KOPT-K1 (cell line): ENCODE results near the gene AGBL1.

Experiments used
- H3K27ac ChIP-seq: fragments of 200-600 bp; sonication (generic); 2 replicates; pipeline ENCODE4 v1.5.1; 2016; ENCODE audit warnings: antibody characterized with exemption, mild to moderate bottlenecking, low read depth, low read length; ENCODE audit not compliant: poor library complexity, severe bottlenecking
- H3K36me3 ChIP-seq: fragments of 200-600 bp; sonication (generic); 2 replicates; pipeline ENCODE4 v1.5.1; 2017; ENCODE audit warnings: antibody characterized with exemption, mild to moderate bottlenecking, low read length, moderate library complexity; ENCODE audit not compliant: insufficient read depth
- H3K9me3 ChIP-seq: fragments of 200-600 bp; sonication (generic); 2 replicates; pipeline ENCODE4 v1.5.1; 2017; ENCODE audit warnings: antibody characterized with exemption, low read length, mild to moderate bottlenecking; ENCODE audit not compliant: insufficient read depth, poor library complexity, severe bottlenecking

AGBL1 gene

DNA sequence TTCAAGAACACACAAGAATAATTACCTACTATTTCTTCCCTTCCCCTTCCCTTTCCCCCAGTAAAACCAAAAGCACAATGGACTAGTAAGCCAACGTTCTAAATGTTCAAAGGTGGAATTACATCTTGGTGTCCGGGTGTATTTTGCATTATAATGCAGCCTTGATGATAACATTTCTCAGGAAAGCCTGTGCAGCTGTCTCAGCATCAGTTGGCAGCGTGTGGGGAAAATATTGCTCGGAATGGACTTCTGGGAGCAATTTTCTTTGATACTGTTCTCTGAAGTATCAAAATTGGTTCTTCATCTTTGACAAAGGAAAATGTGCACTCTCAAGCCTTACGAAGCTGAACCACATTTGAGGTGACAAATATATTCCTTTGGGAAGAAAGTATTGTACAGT, 198.9 kb downstream of the AGBL1 start:
- H3K27ac ChIP-seq = no peak overlapping the region
- no peaks in the 10 kb centered on the region for H3K36me3 ChIP-seq
- no peaks in the 10 kb centered on the region for H3K9me3 ChIP-seq

DNA sequence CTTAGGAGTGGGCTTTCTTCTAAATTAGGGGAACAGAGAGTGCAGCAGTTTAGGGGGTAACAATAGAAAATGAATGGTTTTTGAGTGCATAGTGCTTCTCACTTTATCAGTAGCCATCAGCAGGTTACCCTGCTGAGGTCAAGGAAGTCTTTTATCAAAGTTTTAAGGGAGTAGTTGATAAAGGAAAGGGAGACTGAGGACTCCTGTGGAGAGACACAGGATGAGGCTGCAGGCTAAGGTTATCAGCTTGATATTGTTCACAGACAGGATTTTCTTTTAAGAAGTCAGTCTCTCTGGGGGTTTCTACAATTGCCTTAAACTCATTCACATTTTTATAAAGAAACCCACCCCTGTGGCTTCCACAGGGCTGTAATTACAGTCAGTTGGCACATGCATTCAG, 205.0 kb downstream of the AGBL1 start:
- Histone ChIP-seq H3K27ac (no peak overlapping the region), H3K9me3 (no peaks in the 10 kb centered on the region), H3K36me3 (no peaks in the 10 kb centered on the region)

DNA sequence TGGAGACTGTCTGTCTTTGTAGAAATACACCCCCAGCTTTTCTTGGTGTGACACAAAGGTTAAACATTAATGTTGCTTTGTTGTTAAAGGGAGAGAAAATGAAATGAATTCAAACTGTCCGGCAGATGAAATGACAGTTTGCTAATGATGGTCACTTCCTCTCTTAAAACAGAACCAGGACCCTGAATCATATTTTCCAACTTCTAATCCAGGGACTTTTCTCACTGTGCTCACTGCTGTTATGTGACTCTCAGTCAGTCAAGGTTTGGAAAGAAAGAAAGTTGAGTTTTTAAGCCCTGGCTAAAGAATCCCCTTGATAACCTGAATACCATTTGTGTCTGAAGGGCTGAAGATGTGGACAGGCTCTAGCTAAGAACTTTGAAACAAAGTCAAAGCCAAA, 215.8 kb downstream of the AGBL1 start:
- Histone ChIP-seq H3K9me3 (no peaks in the 10 kb centered on the region), H3K27ac (no peak overlapping the region), H3K36me3 (no peaks in the 10 kb centered on the region)

DNA sequence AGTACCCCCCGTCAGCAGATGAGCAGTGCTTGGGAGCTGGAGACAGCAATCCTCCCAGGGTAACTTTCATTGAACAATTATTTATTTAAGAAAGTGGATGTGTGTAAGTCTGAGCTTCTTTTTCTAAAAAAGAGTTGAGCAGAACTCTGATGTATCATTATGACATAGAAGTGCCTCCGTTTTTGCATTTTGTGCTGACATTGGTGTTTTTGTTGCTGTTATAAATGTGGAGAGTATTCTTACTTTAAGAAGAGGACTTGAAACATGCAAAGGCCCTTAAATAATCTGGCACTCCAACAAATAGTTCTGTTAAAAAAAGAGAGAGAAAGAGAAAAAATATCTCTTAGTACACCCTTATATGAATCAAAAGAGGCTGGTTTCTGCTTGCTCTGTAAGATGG, 217.1 kb downstream of the AGBL1 start:
- Histone ChIP-seq H3K36me3 (no peaks in the 10 kb centered on the region), H3K9me3 (no peaks in the 10 kb centered on the region), H3K27ac (no peak overlapping the region)

DNA sequence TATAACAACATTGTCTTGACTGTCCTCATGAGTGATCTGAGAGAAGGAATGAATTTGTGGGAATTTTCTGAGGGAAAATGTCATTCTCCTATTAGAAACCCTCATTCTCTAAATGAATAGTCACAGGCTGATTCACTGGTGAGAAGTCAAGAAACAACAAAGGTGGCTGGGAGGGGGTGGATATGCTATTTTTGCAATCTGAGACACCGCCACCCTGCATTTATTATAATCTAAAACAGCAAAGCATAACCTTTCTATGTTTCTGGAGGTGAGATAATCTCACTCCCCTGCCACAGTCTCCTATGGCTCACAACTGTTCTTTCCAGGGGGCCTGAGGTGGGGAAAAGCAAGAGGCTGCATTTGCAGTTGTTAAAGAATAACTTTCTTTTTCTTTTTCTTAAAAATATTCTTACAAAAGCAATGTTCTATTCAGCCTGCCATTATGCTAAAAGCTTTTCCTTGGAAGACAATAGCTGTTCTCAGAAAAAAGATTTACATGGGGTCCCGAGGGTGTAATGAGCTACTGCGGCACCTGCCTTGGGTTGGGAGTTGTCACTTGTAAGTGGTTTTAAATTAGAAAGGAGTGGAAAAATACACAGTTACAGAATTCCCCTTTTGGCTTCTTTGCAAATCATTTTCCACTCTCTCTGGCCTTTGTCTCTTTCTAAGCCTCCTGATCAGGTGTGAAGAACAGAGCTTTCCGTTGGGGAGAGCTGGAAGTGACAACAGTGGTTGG, 220.9 kb downstream of the AGBL1 start:
- Histone ChIP-seq H3K36me3 (no peaks in the 10 kb centered on the region), H3K27ac (no peak overlapping the region), H3K9me3 (no peaks in the 10 kb centered on the region)

DNA sequence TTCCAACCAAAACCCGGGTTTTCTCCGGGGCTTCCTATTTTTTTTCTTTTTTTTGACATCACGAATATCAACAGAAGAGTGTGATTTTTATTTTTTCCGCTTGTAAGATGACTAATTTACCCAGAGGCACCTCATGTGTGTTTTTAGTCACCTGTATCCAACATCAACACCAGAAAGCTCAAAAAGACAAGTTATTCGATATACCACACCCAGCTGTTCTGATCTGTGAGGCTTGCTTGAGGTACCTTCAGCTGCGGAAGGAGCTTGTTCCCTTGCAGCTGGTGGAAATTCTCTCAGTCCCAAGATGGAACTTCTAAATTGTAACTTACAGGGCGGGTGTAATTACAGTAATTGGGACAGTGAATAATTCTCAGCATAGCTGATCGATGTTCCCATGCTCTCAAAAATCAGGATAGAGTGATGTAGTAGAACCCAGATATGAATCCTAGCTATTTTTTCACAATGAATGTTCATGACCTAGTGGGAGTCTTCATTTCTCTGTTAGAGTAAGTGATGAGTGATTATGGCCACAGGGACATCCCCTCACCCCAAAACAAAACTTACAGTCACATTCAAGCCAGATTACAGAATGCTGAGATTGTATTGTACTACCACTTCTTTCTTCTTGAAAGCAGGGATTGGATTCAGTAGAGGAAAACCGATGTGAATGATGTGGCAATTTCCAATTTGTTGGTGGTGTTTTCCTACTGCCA, 232.1 kb downstream of the AGBL1 start:
- Histone ChIP-seq H3K36me3 (no peaks in the 10 kb centered on the region), H3K27ac (no peak overlapping the region), H3K9me3 (no peaks in the 10 kb centered on the region)

DNA sequence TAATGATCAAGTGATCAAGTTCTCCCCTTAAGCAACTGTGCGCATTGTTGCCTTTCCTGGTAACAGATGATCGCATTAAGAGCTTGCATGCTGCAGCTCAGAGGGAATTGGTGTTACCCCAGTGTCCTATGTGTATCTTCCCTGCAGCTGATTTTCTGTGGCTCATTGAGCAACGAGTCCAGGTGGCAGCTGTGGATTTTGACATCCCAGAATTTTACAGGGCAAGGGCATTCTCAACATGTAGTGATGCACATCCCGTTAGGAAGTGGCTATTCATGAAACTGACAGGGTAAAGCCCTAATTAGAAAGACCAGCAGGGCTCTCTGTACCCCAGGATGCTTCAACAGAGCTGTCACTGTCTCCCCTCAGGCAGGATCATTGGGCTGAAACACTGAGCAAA, 232.8 kb downstream of the AGBL1 start:
- Histone ChIP-seq H3K9me3 (no peaks in the 10 kb centered on the region), H3K27ac (no peak overlapping the region), H3K36me3 (no peaks in the 10 kb centered on the region)

DNA sequence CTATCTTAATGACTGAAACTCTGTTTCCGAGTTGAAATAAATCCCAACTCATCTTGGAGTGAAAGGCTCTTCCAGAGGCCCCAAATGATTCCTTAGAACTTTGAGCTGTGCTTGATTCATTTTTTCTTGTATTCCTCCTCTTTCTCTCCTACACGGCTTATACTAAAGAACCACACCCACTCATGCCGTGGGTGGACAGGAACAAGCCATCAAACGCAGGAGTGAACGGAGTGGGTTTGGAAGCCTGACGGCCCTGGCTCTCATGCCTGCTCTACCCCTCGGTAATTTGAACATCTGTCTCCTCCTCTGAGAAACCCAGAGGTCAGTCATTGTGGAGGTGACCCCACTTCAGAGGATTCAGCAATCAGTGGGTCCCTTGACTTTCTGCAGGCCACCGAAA, 236.5 kb downstream of the AGBL1 start:
- no peaks in the 10 kb centered on the region for H3K9me3 ChIP-seq
- no peaks in the 10 kb centered on the region for H3K36me3 ChIP-seq
- H3K27ac ChIP-seq = no peak overlapping the region

DNA sequence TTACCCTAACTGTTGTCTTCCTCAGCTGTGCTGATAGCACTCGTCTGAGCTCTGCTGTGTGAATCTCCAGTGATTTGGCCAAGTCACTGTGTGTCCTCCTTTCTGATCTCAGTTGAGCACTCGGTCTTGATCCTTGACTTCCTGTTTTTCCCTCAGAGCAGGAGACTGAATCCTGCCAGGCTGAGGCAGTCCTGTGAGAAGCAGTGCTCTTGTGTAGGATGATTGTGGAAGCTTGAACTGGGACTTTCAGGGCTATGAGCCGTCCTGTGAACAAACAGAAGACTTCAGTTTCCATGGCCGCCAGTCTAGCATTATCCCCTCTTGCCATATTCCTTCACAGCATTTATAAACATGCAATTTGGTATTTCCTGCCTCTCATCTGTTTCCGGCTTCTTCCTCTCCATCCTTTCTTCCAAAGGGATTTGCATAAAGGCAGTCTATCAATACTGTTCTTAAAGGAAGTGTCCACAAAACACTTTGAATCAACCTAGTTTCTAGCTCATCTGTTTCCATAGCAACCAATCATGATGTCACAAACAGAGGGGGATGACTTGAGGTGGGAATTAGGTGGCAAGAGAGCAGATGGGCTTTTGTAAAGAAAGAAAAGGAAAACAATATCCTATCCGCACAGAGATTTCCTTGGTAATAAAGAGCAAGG, 237.2 kb downstream of the AGBL1 start:
- Histone ChIP-seq H3K27ac (no peak overlapping the region), H3K9me3 (no peaks in the 10 kb centered on the region), H3K36me3 (no peaks in the 10 kb centered on the region)

DNA sequence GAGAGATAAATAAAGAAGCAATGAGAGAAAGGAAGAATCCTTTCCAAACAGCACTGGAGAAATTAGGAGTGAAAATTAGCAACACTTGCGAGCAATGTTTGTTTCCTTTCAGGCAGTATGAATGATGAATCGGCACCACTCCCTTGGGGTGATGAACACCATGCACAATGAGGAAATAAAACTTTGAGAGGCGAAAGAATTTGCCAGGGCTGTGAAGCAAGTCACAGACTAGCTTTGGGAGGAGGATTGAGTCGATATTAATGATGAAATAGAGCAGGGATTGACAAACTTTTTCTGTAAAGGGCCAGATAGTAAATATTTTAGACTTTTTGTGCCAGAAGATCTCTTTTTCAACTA, 237.7 kb downstream of the AGBL1 start:
- Histone ChIP-seq H3K27ac (no peak overlapping the region), H3K36me3 (no peaks in the 10 kb centered on the region), H3K9me3 (no peaks in the 10 kb centered on the region)

DNA sequence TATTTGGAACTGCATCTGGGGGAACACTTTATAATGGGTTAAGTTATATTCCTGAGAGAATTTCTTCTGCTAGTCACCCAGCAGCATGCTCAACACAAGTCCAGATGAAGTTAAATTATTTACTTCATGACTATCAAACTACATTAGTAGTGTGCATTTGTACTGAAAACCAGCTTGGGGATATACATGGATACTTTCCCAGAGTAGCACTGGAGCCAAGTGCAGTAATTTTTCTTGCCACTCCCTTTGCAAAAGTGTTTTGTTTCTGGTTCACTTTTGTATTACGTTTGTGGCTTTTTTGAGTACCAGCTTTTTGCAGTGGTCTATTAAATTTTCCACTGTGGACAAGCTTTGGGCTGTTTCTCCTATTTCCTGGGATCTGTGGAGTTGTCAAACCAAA, 243.0 kb downstream of the AGBL1 start:
- H3K27ac ChIP-seq = no peak overlapping the region
- H3K36me3 ChIP-seq = no peaks in the 10 kb centered on the region
- no peaks in the 10 kb centered on the region for H3K9me3 ChIP-seq

DNA sequence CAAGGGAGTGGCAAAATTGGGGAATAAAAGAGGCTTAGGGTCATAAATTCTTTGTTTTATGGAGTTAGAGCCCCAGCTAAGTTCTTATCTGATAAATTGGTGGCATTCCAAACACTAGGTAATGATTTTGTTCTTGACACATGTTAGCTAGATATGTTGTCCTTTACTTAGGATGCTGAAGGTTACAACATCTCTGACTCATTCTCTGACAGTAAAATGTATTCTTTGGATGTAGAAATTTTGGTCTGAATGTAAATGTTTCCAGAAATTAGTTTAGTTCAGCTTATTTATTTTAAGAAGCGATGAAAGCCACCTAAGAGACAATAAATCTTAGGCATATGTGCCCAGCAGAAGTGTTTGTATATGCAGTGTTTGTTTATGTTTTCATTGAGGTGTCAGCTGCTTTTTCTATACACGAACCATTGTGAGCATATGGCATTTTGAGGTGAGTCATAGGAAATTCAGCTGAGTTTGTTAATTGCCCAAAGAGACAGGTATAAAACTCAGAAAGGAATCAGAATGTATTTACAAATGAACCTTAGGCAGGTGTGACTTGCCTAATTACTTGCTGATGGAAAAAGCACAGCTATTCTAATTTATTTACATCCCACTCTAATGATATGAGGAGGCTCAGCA, 247.7 kb downstream of the AGBL1 start:
- H3K27ac ChIP-seq = no peak overlapping the region
- no peaks in the 10 kb centered on the region for H3K36me3 ChIP-seq
- peaks cover 17% of the 10 kb centered on the region for H3K9me3 ChIP-seq

DNA sequence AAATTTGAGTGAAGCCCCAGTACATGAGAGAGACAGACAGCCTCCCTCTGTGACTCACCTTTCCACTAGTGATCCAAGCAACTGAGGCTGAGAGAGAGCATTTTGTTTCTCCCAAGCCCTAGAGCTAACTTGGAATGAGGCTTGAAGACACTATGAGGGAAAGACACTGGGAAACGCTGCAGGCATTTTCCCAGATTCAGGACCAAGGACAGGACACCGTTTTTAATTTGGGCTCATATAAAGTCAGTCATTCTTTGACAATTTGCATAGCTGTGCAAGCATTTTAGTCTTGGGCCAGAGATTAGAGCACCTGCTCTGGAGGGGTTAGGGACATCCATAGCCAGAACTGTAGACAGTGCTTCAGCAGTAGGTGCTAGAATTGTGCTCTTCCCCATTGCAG, 249.0 kb downstream of the AGBL1 start:
- Histone ChIP-seq H3K36me3 (no peaks in the 10 kb centered on the region), H3K9me3 (peaks cover 17% of the 10 kb centered on the region), H3K27ac (no peak overlapping the region)

DNA sequence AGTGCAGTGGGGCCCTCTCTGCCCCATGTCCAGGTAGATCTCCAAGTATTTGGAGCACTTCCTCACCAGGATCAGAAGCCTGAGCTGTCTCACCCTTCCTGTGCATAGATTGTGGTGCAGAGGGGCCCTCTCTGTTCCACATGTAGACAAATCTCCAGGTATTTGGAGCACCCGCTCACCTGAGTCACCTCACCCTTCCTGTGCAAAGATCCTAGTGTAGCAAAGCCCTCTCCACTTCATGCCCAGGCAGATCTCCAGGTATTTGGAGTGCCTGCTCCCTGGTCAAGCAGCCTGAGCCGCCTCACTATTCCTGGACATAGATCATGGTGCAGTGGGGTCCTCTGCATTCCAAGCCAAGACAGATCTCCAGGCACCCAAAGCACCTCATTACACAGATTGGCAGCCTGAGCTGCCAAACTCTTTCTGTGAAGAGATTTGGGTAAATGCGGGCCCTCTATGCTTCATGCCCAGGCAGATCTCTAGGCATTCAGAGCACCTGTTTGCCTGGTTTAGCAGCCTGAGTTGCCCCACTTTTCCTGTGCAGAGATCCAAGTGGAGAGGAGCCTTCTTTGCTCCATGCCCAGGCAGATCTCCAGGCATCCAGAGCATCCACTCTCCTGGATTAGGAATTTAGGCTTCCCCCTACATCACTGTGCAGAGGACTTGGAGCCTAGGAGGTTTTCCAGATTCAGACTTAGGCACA, 249.8 kb downstream of the AGBL1 start:
- Histone ChIP-seq H3K27ac (no peak overlapping the region), H3K36me3 (no peaks in the 10 kb centered on the region), H3K9me3 (peaks cover 17% of the 10 kb centered on the region)

DNA sequence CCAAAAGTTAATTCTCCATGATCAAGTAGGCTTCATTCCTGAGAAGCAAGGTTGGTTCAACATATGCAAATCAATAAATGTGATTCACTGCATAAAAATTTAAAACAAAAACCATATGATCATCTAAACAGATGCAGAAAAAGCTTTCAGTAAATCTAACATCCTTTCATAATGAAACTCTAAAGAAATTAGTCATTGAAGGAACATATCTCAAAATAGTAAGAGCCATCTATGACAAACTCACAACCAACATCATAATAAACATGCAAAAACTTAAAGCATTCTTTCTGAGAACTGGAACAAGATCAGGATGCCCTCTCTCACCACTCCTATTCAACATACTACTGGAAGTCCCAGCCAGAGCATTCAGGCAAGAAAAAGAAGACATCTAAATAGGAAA, 254.1 kb downstream of the AGBL1 start:
- no peak overlapping the region for H3K27ac ChIP-seq
- peaks cover 14% of the 10 kb centered on the region for H3K9me3 ChIP-seq
- no peaks in the 10 kb centered on the region for H3K36me3 ChIP-seq
